H1 (cell line): ENCODE measurements around the gene SECTM1. TPM values are rescaled to one million over a fixed set of nuclear protein-coding genes. Genes with fewer than 3 reads are reported as not detected.

Experiments used
- CTCF ChIA-PET: fragments of 300-600 bp; sonication (Branson Sonifier 250); formaldehyde crosslinking; loops from one replicate; lab custom pipeline; 2021; ENCODE audit not compliant: partially characterized antibody; lab: Charles Lee
- POLR2A ChIA-PET: fragments of 300-600 bp; sonication (Branson Sonifier 250); formaldehyde crosslinking; loops from one replicate; lab custom pipeline; 2021; ENCODE audit warnings: inconsistent platforms; ENCODE audit not compliant: partially characterized antibody; lab: Charles Lee
- DNase-seq, 2 experiments: peaks; one replicate each; pipeline versions ENCODE4 v3.0.0 to v3.0.0-alpha.2; 2010 to 2022; ENCODE audit warnings: low spot score in 2 of 2, low read depth in 1 of 2, mixed read lengths in 1 of 2
- FAIRE-seq: peaks from 2 replicates; lab custom pipeline; 2011; peaks lifted over from hg19 to GRCh38; lab: Jason Lieb, UNC
- H2AFZ ChIP-seq: 2 replicates; pipeline ENCODE4 v1.8.1; 2012; ENCODE audit warnings: low read length, inconsistent platforms
- H2AK5ac ChIP-seq: 2 replicates; pipeline ENCODE4 v1.6.1; 2013; ENCODE audit warnings: low read depth, low read length
- H2BK120ac ChIP-seq: replicated peaks from 2 replicates; pipeline ENCODE3; 2013; ENCODE audit warnings: low read depth, low read length, inconsistent platforms
- H2BK12ac ChIP-seq: 2 replicates; pipeline ENCODE4 v1.6.1; 2013; ENCODE audit warnings: low read depth, low read length
- H2BK15ac ChIP-seq: 2 replicates; pipeline ENCODE4 v1.6.1; 2013; ENCODE audit warnings: low read length
- H2BK20ac ChIP-seq: 2 replicates; pipeline ENCODE4 v1.6.1; 2013; ENCODE audit warnings: low read length
- H2BK5ac ChIP-seq: 2 replicates; pipeline ENCODE4 v1.6.1; 2013; ENCODE audit warnings: low read depth, low read length
- H3K14ac ChIP-seq: 2 replicates; pipeline ENCODE4 v1.6.1; 2013; ENCODE audit warnings: inconsistent platforms; ENCODE audit not compliant: insufficient read length
- H3K18ac ChIP-seq: 2 replicates; pipeline ENCODE4 v1.6.1; 2013; ENCODE audit warnings: low read length; ENCODE audit errors: extremely low read depth
- H3K23ac ChIP-seq: 2 replicates; pipeline ENCODE4 v1.6.1; 2013; ENCODE audit warnings: inconsistent platforms; ENCODE audit not compliant: insufficient read length
- H3K23me2 ChIP-seq: 2 replicates; pipeline ENCODE4 v1.6.1; 2013; ENCODE audit warnings: low read depth, low read length
- H3K27ac ChIP-seq: 2 replicates; pipeline ENCODE4 v1.6.1; 2011; ENCODE audit warnings: low read depth, low read length, inconsistent platforms
- H3K27me3 ChIP-seq, 4 experiments: replicated peaks in 1 of 4; 1 replicate in 1 of 4; 2 replicates in 3 of 4; pipeline versions ENCODE4 v1.6.1 to v1.8.1; 2011 to 2013; ENCODE audit warnings: low read length in 3 of 4, mild to moderate bottlenecking in 3 of 4, inconsistent platforms in 2 of 4, mixed read lengths in 2 of 4, moderate library complexity in 1 of 4; ENCODE audit not compliant: control insufficient read depth in 3 of 4, insufficient read depth in 3 of 4; ENCODE audit errors: extremely low read depth in 1 of 4
- H3K36me3 ChIP-seq, 4 experiments: 2 replicates each; pipeline versions ENCODE4 v1.6.1 to v1.8.1; 2011 to 2013; ENCODE audit warnings: mild to moderate bottlenecking in 4 of 4, low read length in 3 of 4, moderate library complexity in 2 of 4, control low read depth in 1 of 4, inconsistent platforms in 1 of 4; ENCODE audit not compliant: insufficient read depth in 4 of 4, control insufficient read depth in 2 of 4
- H3K4ac ChIP-seq: replicated peaks from 2 replicates; pipeline ENCODE3; 2013; ENCODE audit warnings: low read length, low read depth, mixed read lengths, inconsistent platforms; ENCODE audit not compliant: insufficient read length
- H3K4me1 ChIP-seq, 4 experiments: replicated peaks in 1 of 4; 1 replicate in 1 of 4; 2 replicates in 3 of 4; pipeline versions ENCODE4 v1.6.1 to v1.8.1; 2011 to 2013; ENCODE audit warnings: low read length in 3 of 4, inconsistent platforms in 2 of 4, mixed read lengths in 1 of 4; ENCODE audit not compliant: insufficient read depth in 4 of 4, control insufficient read depth in 3 of 4
- H3K4me2 ChIP-seq, 2 experiments: 2 replicates each; pipeline versions ENCODE4 v1.6.1 to v1.8.1; 2011 to 2013; ENCODE audit warnings: low read depth in 2 of 2, low read length in 2 of 2, control low read depth in 1 of 2, inconsistent platforms in 1 of 2, mild to moderate bottlenecking in 1 of 2; ENCODE audit not compliant: insufficient read depth in 1 of 2
- H3K4me3 ChIP-seq, 4 experiments: fragments of 200-600, 300-600 bp in 1 of 4; sonication (generic), shearing (Covaris generic), sonication (Bioruptor Twin) in 1 of 4; 2 replicates each; pipeline versions ENCODE4 v1.5.1 to v1.8.1; 2011 to 2016; ENCODE audit warnings: low read length in 4 of 4, low read depth in 3 of 4, control low read depth in 2 of 4, inconsistent platforms in 2 of 4, mild to moderate bottlenecking in 2 of 4, mixed read lengths in 1 of 4, moderate library complexity in 1 of 4; ENCODE audit not compliant: insufficient read depth in 2 of 4; ENCODE audit errors: extremely low read depth in 1 of 4
- H3K56ac ChIP-seq: replicated peaks from 2 replicates; pipeline ENCODE3; 2013; ENCODE audit warnings: low read depth, mild to moderate bottlenecking, mixed read lengths, low read length, inconsistent platforms; ENCODE audit not compliant: insufficient read length
- H3K79me1 ChIP-seq: 2 replicates; pipeline ENCODE4 v1.6.1; 2013; ENCODE audit warnings: low read depth, low read length, control low read depth
- H3K79me2 ChIP-seq, 2 experiments: 2 replicates each; pipeline versions ENCODE4 v1.6.1 to v1.8.1; 2012 to 2013; ENCODE audit warnings: low read length in 2 of 2, mild to moderate bottlenecking in 2 of 2, inconsistent platforms in 1 of 2; ENCODE audit not compliant: insufficient read depth in 2 of 2, control insufficient read depth in 1 of 2
- H3K9ac ChIP-seq, 4 experiments: replicated peaks in 1 of 4; 1 replicate in 1 of 4; 2 replicates in 3 of 4; pipeline versions ENCODE4 v1.6.1 to v1.8.1; 2011 to 2013; ENCODE audit warnings: low read depth in 3 of 4, low read length in 3 of 4, control low read depth in 2 of 4, mild to moderate bottlenecking in 2 of 4, moderate library complexity in 2 of 4, inconsistent platforms in 1 of 4; ENCODE audit errors: extremely low read depth in 1 of 4
- H3K9me3 ChIP-seq, 2 experiments: 2 replicates each; pipeline versions ENCODE4 v1.6.1 to v1.8.1; 2012 to 2013; ENCODE audit warnings: mild to moderate bottlenecking in 2 of 2, moderate library complexity in 2 of 2, control low read depth in 1 of 2, inconsistent platforms in 1 of 2, low read depth in 1 of 2, low read length in 1 of 2, mixed read lengths in 1 of 2; ENCODE audit not compliant: insufficient read depth in 2 of 2
- H4K20me1 ChIP-seq, 2 experiments: replicated peaks in 1 of 2; 2 replicates each; pipeline versions ENCODE3 to v1.8.1; 2011 to 2013; ENCODE audit warnings: inconsistent platforms in 2 of 2, low read length in 2 of 2, mild to moderate bottlenecking in 1 of 2; ENCODE audit not compliant: insufficient read depth in 2 of 2, control insufficient read depth in 1 of 2
- H4K5ac ChIP-seq: 2 replicates; pipeline ENCODE4 v1.6.1; 2013; ENCODE audit warnings: low read length, low read depth, mixed read lengths, inconsistent platforms; ENCODE audit not compliant: insufficient read length
- H4K8ac ChIP-seq: 2 replicates; pipeline ENCODE4 v1.8.0; 2013; ENCODE audit warnings: mild to moderate bottlenecking, moderate library complexity, low read length, inconsistent platforms; ENCODE audit not compliant: insufficient read depth; ENCODE audit errors: extremely low read depth
- H4K91ac ChIP-seq: replicated peaks from 2 replicates; pipeline ENCODE3; 2013; ENCODE audit warnings: low read length, mixed read lengths, inconsistent platforms; ENCODE audit not compliant: insufficient read length
- EZH2 ChIP-seq: fragments of 200-600 bp; sonication (generic); IDR thresholded peaks from 2 replicates; pipeline ENCODE4 v1.7.1; 2012; ENCODE audit warnings: low read depth, mild to moderate bottlenecking, moderate library complexity, low read length, inconsistent platforms; ENCODE audit not compliant: severe bottlenecking
- HDAC6 ChIP-seq: IDR thresholded peaks from one replicate; pipeline ENCODE4 v1.7.1; 2012; ENCODE audit warnings: low read depth, mild to moderate bottlenecking, inconsistent platforms, low read length, moderate library complexity
- RAD21 ChIP-seq, 2 experiments: IDR thresholded peaks in 1 of 2; conservative IDR thresholded peaks in 1 of 2; 2 replicates each; pipeline ENCODE4 v1.6.1; 2011; ENCODE audit warnings: low read depth in 2 of 2, low read length in 2 of 2, improper control_type of control experiment in 1 of 2, inconsistent platforms in 1 of 2, mild to moderate bottlenecking in 1 of 2, moderate library complexity in 1 of 2
- RFX5 ChIP-seq: IDR thresholded peaks from 2 replicates; pipeline ENCODE4 v1.6.1; 2011; ENCODE audit warnings: low read depth, low read length, improper control_type of control experiment, borderline replicate concordance
- WGBS, 2 experiments: shearing (Covaris generic) in 1 of 2; methylation state at CpG; one replicate each; pipeline versions ENCODE4 v1.1.6 to v1.1.7; 2013 to 2015; ENCODE audit warnings: low lambda C conversion rate in 2 of 2, mixed read lengths in 2 of 2, inconsistent platforms in 1 of 2, low coverage in 1 of 2, missing lambda C conversion rate in 1 of 2; ENCODE audit not compliant: insufficient replicate concordance in 2 of 2, insufficient coverage in 1 of 2, insufficient read length in 1 of 2; ENCODE audit errors: extremely low coverage in 1 of 2, missing lambda C conversion rate in 1 of 2; 5-methylcytosine and 5-hydroxymethylcytosine counted together
- polyA plus RNA-seq, 7 experiments: library from polyadenylated mRNA; depleted of rRNA in 3 of 7; stranded (reverse) in 5 of 7; unstranded in 2 of 7; fragments of >200 nt in 5 of 7; fragments of 200-250 nt in 2 of 7; gene quantifications; 1 replicate in 5 of 7; 2 replicates in 1 of 7; 4 replicates in 1 of 7; pipeline versions ENCODE4 v1.2.1 to v1.2.3, GENCODE V29; 2011 to 2013; ENCODE audit warnings: missing spikeins in 2 of 7, mixed read lengths in 2 of 7
- total RNA-seq: library from RNA; stranded (reverse); fragmentation: NEBNext Ultra II Directional; extraction: Animal tissue kit (Norgen Biotek cat#: 25700); gene quantifications from 2 replicates; pipeline ENCODE4 v1.2.1, GENCODE V29; 2021
- TF ChIP-seq, protein P1 (sequence below): IDR thresholded peaks from 2 replicates; pipeline ENCODE4 v1.6.1; 2012; ENCODE audit warnings: inconsistent platforms

The SECTM1 gene
- total and polyA plus RNA-seq, 2 of the 8 experiments (the other 6 are each of a cell fraction or from before 2014, with no cell fraction given), result 0.20 to 0.65 TPM

DNA sequence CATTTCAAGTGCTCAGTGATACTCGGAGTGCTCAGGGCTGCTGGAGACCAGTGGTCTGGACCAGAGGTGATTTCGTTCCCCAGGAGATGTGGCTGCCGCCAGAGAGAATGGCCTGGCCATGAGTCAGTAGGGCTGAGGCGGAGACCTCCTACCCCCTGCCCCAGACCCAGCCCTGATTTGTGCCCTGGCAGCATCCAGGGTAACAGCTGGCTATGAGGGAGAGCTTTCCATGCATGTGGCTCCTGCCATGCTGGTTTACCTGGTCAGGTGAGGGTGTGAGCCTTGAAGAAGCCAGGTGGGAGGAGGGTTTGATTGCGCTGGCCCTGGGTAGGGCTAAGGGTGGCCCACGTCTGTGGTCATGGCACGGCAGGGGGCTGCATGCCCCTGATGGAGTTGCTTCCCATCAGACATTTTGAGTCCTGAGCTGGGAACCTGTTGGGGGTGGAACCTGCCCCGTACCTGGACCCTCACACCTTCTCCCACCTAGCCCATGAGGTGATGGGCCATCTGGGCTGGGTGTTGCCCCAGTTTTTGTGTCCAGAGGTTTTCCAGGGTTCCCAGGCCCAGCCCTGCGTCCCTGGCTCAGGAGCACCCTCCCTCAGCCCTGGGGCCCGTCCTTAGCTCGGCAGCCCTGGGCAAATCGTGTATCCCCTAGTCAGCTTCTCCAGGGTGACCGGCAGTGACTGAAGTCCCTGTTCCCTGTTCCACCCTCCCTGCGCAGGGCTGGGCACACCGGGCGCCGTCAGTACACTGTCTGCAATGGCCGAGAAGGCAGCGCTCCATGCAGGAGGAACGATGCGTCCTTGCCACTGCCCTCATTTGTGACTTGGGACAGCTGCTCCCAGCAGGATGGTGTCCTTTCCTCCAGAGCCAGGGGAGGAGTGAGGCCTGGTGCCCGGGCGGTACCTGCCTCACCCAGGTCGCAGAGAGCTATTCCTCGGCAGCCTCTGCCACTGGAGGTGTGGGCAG is 51.0 kb downstream of the SECTM1 start:
- 0 out of 4 replicates have a peak, but pooled peaks cover 0 to 1% of the 10 kb centered on the region in 2 experiments for H3K9me3 ChIP-seq
- no peak overlapping the region for H3K23ac ChIP-seq
- peak overlapping the region; percentile 3; the same call in 1 of the 2 replicates for H4K8ac ChIP-seq
- 92% methylated on average over 25 of the region's 25 CpGs; no CpG with 5 or more reads in 1 of the 2 experiments for WGBS, 2 experiments
- H3K4me2 ChIP-seq, result no peak overlapping the region
- H3K18ac ChIP-seq, result no peak overlapping the region
- POLR2A ChIA-PET, result interaction anchor here (0.9 to 5.2 kb wide), 5 partner anchors 9 to 43 kb away, joined by 3 to 39 read pairs (median 6); partner anchors contain the start of gene CSNK1D
- no peak for FAIRE-seq
- TF ChIP-seq HDAC6 (no peak), EZH2 (no peak), RAD21 (IDR thresholded peaks at IDR 0.05 in 1 of 2, conservative IDR thresholded peaks at IDR 0.05 in 1 of 2; ENCODE audit: low read depth in 2 of 2, low read length in 2 of 2) (no peak), RFX5 (no peak)
- TF ChIP-seq, protein P1, sequence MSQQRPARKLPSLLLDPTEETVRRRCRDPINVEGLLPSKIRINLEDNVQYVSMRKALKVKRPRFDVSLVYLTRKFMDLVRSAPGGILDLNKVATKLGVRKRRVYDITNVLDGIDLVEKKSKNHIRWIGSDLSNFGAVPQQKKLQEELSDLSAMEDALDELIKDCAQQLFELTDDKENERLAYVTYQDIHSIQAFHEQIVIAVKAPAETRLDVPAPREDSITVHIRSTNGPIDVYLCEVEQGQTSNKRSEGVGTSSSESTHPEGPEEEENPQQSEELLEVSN, result no peak
- TF ChIP-seq, all 59 proteins: peak for 0
- Histone ChIP-seq H2BK12ac (no peak overlapping the region), H3K14ac (no peak overlapping the region), H2AFZ (no peak overlapping the region), H3K56ac (no peak overlapping the region), H3K79me1 (no peaks in the 10 kb centered on the region; the same call in 1 of the 2 replicates), H3K23me2 (no peaks in the 10 kb centered on the region), H3K4me1 (peaks cover 0 to 10% (median 5%) of the 10 kb centered on the region in 4 experiments; a peak in 5 of 7 replicates), H2BK15ac (peak overlapping the region; percentile 61; the same call in 1 of the 2 replicates), H2BK5ac (no peak overlapping the region; the same call in 1 of the 2 replicates), H3K36me3 (no peaks in the 10 kb centered on the region; a peak in 1 of 8 replicates), H2AK5ac (no peak overlapping the region), H3K9ac (no peak overlapping the region), H3K4me3 (no peak overlapping the region), H2BK120ac (no peak overlapping the region), H2BK20ac (no peak overlapping the region), H3K79me2 (no peaks in the 10 kb centered on the region), H3K27ac (no peak overlapping the region), H4K5ac (no peak overlapping the region), H3K4ac (no peak overlapping the region), H4K91ac (no peak overlapping the region), H3K27me3 (no peaks in the 10 kb centered on the region; a peak in 1 of 7 replicates), H4K20me1 (peaks cover 0 to 9% of the 10 kb centered on the region in 2 experiments)
- DNase-seq, result no peak
- CTCF ChIA-PET, result interaction anchor here (1.4 kb wide), 1 partner anchor 8 kb away, joined by 4 read pairs; no protein-coding TSS in a partner anchor
